Epithelial cell of prostate (primary cell): ENCODE data around the gene CTPS2.
"Not testable (repeated sequence)": the region's sequence is repeated elsewhere in the genome, so short reads cannot be mapped to it uniquely, and the experiment has no call there.

Source experiments
- DNase-seq: peaks from one replicate; pipeline ENCODE4 v3.0.0-alpha.2; 2011; ENCODE audit warnings: low read depth, low spot score
- H3K27ac ChIP-seq: fragments of 450-650 bp; 2 replicates; pipeline ENCODE4 v1.5.1; 2017; ENCODE audit warnings: mild to moderate bottlenecking

CTPS2 gene

DNA sequence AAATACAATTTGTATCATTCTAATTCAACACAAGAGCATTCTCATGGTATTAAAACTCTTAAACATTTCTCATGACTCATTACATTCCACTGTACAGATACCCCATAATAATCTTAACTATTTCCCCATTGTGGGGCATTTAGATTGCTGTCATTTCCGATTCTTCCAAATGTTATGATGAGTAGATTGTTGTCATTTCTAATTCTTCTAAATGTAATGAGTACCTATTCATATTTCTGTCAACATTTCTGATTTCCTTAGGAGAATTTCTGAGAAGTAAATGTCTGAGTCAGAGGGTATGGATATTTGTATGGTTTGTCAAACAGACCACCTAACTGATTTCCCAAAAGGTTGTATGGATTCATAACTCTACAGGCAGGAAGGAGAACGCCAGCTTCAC is 54.2 kb downstream of the CTPS2 start:
- peak overlapping the region; percentile 10 for H3K27ac ChIP-seq
- no peak for DNase-seq

DNA sequence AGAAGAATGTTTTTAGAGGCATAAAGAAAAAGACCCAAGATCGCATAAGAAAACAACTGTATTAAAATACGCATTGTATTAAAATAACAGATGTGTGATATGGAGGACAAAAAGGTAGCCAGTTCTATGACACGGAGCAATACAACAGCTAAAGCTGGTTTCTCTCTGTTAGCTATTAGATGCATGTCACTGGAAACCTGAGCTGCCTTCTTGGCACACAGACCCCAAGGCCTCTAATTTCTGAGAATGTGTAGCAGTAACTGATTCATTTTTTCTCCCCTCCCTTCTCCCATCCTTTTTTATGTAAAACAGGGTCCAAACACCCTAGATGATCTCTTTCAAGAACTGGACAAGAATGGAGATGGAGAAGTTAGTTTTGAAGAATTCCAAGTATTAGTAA is 58.4 kb downstream of the CTPS2 start:
- DNase-seq, result no peak
- H3K27ac ChIP-seq, result no peak overlapping the region

DNA sequence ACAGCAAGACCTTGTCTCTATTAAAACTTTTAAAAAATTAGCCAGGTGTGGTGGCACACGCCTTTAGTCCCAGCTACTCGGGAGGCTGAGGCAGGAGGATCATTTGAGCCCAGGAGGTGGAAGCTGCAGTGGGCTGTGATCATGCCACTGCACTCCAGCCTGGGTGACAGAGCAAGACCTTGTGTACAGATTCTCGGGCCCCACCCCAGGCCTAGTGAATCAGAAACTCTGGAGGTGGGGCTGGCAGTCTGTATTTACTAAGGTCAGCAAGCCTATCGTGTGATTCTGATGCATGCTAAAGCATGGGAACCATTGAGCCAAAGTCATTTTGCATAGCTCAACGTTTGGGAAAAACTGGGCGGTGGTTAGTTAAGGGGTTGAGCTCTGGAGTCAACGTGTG is 59.0 kb downstream of the CTPS2 start:
- no peak overlapping the region for H3K27ac ChIP-seq
- DNase-seq, result no peak

DNA sequence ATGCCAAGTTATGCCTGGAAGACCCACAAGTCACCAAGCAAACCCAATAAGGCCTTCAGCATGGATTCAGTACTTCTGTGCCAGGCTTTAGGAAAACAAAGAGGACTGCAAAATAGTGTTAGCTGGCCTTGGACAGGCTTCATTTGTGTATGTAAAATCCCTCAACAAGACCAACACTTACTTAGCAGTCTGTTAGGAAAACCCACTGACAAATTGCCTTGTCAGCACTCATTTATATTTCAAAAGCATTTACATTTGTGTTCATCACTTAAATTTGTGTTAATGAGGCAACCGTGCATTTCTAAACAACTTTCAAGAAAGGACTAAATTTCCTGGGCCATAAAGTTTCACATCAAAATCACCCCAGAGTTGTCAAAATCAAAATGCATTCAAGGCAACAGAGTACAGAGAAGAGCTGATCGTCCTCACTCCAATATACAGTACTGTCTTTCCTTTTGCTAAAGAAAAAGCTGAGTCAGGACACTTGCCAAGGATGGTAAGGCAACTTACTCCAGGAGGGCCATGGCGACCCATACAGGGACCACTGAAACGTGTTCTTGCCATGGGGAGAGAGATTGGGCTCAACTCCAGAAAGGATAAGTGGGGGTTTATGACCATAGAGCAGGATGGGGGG is 61.0 kb downstream of the CTPS2 start:
- H3K27ac ChIP-seq, result no peak overlapping the region
- no peak for DNase-seq

DNA sequence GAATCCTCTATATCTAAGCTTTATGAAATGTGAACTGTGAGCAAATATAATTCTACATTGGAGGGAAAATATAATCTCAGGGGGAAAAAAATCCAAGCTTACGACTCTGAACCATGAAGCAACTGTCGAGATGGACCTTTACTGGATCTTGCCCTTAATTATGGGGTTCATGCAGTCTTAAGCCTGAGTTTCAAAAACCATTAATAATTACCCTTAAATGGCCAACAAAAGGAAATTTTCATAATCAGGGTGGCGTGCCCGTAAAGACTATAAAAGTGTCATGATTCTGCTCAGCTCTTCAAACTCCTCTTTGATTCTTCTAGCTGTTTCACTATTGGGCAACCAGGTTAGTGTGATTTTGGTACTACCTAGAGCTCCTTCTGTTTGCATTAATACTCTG is 62.6 kb downstream of the CTPS2 start, which contains the start of gene S100G:
Gene S100G (plus strand): TSS at position 301 of the 400 bp plus-strand sequence. CDS start 849 bp downstream, outside the sequence.
- no peak for DNase-seq
- H3K27ac ChIP-seq, result no peak within 1 kb of the TSS

DNA sequence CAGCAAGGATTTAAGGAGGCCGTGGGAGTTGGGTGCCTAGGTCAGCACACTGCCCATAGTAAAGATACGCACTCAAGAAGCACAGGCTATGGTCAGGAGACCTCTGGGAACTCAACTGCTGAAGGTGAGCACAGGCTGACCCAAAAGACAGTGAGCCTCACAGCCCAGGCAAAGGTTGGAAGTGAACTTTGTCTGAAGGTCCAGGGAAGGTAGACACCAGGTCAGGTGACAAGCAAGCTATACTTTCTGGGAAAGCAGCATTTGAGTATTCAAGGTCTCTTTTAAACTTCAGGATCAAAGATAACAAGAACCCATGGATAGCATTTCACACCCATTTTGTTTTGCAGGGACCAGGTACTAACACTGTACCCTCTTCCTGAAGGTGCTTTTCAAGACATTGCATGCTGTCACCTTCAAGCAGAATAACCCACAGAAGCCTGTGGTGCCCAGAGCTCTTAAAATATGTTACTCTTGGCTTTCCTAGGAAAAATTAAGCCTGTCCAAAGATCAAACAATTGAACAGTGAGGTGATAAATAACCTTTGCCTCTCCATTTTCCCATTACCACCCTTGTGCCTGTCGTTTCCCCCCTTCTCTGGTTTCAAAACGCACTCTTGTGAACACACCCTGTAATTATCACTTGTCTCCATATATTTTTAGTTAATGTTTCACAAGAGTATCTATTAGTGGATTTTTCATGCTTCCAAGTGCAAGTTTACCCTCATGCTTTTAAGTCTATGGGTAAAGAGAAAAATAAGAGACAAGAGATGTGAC is 65.9 kb downstream of the CTPS2 start:
- DNase-seq, result no peak
- H3K27ac ChIP-seq, result no peak overlapping the region

DNA sequence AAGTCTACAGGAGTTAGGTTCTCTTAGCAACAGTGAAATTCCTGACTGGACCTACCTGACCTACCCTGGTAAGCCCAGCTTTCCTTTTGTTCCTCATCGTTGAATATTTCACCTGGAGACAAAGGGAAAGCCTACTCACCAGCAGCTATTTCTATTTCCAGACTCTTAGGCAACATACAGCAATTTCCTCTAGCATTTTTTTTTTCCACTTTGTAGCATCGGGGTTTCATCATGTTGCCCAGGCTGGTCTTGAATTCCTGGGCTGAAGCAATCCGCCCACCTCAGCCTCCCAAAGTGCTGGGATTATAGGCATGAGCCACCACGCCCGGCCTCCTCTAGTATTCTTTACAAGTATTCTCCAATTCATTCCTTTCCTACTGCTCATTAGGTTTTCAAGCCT is 69.3 kb downstream of the CTPS2 start:
- peak; percentile 27 for DNase-seq
- peak overlapping the region; percentile 75 for H3K27ac ChIP-seq

DNA sequence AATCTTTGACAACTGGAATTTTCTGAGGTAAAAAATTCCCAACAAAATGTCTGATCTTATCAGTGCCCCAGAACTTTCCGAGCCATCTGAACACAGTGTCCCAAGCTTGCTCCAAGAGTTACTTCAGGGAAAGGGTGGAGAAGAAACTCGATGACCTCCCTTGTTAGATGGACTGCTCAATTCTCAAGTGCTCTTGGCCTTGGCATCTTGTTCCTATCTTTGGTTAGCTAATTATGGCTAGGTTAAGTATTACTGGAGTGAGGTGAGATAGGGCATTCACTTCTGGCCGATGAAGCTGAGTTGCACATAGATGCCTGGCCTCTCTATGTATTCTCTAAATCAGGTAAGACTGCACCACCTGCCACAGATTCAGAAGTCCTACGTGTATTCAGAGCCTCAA is 71.6 kb downstream of the CTPS2 start:
- H3K27ac ChIP-seq, result no peak overlapping the region
- DNase-seq, result no peak

DNA sequence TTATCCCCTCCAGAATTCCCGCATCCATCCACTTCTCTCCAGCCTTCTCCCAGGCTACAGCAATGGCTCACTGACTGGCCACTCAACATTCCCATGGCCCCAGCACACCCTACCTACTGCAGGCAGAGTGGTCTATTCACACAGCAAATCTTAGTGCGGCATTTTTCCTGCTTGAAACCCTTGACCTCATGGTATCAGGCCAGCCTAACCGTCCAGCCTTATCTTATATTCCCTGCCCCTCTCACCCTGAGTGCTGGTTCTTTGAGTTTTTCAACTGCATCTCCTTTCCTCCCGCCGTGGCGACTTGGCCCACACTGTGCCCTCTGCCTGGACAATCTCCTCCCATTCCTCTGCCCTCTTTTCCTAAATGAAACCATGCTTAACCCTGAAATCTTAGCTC is 72.5 kb downstream of the CTPS2 start:
- no peak for DNase-seq
- no peak overlapping the region for H3K27ac ChIP-seq

DNA sequence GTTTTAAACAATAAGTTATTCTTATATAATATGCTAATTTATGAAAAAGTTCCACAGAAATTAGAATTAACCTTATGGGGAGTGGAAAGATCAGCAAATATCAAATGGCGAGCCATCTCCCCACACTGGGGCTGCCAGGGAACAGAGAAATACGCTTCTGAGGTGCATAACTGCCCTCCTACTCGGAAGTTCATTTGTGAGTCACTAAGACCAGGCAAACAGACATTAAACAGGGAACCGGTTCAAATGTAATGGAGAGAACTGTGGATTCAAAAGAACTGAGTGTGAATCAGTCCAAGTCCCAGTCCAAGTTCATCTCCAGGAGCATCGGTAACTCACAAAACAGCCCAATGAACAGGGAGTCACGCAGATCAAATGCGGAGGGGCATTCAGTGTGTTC is 73.9 kb downstream of the CTPS2 start:
- DNase-seq, result no peak
- no peak overlapping the region for H3K27ac ChIP-seq

DNA sequence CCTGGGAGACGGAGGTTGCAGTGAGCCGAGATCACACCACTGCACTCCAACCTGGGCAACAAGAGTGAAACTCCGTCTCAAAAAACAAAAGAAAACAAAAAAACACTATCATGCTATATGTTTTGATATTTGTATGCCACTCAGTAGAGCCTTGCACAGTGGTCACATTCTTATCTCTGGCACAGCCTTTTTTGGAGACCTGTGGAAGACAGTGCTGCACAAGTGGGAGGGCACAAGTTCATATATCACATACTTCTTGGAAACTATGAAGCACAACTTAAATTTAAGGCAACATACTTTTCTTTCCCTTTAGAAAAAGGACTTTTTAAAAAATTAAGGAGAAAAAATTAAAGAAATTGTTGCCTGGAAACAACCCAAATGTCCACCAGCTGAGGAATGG is 76.9 kb downstream of the CTPS2 start:
- no peak overlapping the region for H3K27ac ChIP-seq
- no peak for DNase-seq

DNA sequence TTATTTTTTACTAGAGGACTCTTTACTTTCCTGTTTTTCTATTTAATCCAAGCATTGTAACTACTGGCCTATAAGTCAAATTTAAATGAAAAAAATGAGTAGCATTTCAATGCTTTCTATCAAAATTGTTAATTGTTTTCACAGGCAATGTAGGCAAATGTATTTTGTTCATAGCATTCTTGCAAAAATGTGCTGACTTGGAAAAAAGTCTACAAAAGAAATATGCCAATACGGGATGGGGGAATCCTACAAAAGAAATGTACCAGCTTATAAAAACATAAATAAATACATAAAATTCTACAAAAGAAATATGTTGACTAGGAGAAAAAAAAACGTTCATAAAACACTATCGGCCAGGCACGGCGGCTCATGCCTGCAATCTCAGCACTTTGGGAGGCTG is 77.4 kb downstream of the CTPS2 start:
- H3K27ac ChIP-seq, result no peak overlapping the region
- DNase-seq, result no peak

DNA sequence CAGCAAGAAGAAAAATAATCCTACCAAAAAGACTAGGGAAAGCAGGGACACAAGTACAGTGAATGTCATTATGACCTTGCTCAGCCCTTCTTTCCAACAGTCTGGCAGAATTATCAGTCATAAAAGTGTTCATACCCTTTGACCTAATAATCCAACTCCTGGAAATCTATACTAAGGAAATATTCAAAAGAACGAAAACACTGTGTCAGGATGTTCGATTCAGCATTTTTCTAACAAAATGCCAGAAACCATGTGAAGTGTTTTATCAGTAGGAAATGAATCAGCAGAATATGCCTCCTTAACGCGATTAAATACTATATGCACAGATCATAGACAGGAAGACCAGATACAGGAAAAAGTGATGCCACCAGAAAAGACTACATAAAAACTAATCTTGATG is 78.7 kb downstream of the CTPS2 start:
- H3K27ac ChIP-seq, result no peak overlapping the region
- no peak for DNase-seq

DNA sequence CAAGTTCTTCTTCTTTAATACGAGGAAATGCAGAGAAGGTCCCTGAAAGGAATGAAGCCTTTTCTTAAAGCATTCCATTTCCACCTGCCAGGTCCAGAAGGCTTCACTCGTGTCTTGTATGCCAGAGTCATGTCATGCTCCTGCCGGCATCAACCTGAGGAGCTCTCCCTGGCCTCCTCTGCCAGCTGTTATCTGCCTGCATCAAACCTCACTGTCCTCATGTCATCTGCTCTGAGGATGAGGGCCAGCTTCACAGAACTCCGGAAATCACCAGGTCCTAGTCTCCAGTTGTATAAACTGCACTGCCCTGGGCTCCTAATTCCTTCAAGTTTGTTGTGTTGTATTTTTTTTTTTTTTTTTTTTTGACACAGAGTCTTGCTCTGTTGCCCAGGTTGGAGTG is 82.6 kb downstream of the CTPS2 start:
- H3K27ac ChIP-seq, result no peak overlapping the region
- no peak for DNase-seq

DNA sequence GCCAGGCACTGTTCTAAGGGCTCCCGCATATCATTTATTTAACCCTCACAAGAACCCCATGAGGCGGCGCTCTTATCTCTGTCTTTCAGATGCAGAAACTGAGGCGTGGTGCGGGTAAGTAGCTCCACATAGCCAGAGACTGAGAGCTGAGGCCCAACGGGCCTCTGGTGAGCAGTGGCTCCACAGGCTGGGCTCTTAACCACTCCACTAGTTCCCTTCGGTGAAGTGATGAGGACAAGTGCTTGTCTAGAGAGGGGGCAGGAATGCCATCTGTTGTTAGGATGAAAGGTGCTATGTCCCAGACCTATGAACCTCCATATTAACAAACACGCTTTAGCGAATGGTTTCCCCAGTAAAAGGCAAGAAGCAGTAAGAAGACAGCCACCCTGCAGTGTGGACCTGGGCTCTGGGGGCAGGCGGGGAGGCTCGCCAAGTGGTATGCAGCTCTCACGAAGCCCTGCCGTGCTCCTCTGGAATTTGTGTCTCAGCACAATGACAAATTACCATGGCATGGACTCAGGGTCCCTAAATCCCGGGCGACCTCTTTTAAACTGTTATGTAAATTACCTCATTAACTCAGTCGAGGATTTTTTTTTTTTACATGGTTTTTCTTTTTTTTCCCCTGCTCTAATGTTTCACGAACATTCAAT is 83.4 kb downstream of the CTPS2 start:
- DNase-seq, result no peak
- H3K27ac ChIP-seq, result no peak overlapping the region

DNA sequence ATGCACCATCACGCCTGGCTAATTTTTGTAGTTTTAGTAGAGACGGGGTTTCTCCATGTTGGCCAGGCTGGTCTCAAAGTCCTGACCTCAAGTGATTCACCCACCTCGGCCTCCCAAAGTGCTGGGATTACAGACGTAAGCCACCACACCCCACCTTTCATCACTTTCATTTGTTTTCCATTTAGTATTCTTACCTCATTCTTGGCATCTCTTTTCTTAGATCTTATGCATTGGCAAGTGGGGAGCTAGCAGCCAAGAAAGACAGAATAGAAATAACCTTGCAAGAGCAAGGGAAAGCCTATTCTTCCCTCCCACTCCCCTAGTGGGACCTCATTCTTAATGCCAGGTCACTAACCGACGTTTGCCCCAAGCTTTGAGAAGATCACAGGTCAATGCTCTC is 84.0 kb downstream of the CTPS2 start:
- not testable (repeated sequence) for DNase-seq, H3K27ac ChIP-seq

DNA sequence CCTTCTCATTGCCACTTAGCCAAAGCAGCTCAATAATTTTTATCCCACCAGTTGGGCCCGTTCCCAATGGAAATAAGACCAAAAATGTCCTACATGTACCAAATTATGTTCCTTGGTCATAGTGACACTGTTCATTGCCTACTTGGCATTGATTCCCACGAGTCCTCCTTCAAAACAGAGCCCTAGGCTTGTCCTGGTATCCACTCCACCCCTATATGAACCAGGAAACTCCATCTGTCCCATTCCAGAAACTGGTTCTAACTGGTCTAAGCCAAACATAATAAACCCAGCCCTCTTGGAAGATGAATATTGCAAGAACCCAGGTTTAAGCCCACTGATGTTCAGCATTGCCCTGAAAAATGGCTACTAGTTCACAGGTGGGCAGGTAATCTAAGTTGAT is 93.4 kb downstream of the CTPS2 start:
- DNase-seq, result no peak
- H3K27ac ChIP-seq, result no peak overlapping the region

DNA sequence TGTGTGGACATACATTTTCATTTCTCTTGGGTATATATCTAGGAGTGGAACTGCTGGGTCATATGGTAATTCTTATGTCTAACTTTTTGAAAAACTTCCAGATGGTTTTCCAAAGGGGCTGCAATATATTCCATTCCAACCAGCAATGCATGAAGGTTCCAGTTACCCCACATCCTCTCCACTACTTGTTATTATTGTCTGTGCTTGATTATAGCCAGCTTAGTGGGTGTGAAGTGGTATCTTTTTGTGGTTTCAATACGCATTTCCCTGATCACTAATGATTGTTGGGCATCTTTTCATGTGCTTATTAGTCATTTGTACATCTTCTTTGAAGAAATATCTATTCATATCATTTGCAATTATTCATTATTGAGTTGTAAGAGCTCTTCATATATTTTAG is 94.0 kb downstream of the CTPS2 start:
- no peak for DNase-seq
- no peak overlapping the region for H3K27ac ChIP-seq

DNA sequence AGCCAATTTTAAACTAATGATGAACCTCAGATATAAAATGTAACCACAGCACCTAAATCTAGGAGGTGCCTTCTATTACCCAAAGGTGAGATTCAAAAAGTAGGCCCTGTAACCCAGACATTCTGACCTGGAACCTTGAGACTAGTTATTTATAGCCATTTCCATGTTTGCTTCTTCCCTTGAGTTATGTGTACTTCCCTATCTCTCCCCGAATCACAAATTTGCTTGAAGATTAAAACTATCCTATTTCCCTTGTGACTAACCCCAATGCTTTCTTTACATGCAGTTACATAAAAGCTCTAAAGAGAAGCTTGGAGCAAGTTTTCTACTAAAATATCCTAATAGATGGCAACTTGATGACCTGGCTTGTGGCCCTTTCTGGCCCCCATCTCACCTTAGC is 95.1 kb downstream of the CTPS2 start:
- DNase-seq, result no peak
- no peak overlapping the region for H3K27ac ChIP-seq

DNA sequence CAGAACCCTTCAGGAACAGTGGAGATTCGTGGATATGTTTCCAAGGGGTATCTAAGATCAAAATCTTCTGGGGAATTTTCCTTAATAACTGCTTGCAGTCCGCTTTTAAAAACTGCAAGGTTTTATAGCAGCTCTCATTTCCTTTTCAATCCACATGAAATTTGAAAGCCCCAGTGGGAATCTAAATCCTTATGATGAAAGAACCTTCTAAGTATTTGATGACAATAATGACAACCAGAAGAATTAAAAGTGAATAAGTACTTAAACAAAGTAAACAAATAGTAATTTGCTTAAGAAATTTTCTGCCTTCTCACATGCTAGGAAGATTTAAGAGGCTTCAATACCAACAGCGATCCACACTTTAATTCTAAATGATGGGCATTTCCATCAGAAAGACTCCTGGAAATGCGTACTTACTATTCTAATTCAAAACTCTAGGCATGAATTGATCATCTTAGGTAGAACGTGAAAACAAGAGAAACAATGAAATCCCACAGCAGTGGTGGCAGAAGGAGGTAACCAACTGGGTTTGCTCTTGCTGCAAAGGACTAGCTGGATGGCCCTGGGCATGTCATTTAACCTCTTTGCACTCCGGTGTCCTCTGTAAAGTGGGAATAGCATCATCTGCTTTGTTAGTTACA is 100.1 kb downstream of the CTPS2 start:
- H3K27ac ChIP-seq, result no peak overlapping the region
- no peak for DNase-seq

DNA sequence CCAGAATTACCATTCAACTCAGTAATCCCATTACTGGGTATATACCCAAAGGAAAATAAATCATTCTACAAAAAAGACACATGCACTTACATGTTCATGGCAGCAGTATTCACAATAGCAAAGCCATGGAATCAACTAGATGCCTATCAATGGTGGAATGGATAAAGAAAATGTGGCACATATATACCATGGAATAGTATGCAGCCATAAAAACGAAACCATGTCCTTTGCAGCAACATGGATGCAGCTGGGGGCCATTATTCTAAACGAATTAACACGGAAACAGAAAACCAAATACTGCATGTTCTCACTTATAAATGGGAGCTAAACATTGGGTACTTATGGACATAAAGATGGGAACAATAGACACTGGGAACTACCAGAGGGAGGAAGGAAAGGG is 101.8 kb downstream of the CTPS2 start:
- H3K27ac ChIP-seq, DNase-seq: not testable (repeated sequence)
